ENCODE results near the gene WNT10A. TPM values are rescaled to one million over a fixed set of nuclear protein-coding genes. Genes with fewer than 3 reads are reported as not detected.

Gene WNT10A
- total and polyA plus RNA-seq, 2 of the 8 experiments (the other 6 are each of a cell fraction or from before 2014, with no cell fraction given): 0.05 TPM; not detected in 1

- Histone ChIP-seq H3K4me2 (ENCODE audit: insufficient read depth in 1 of 2, low read depth in 2 of 2, low read length in 2 of 2) (peak overlapping the region in 1 of 2 experiments; percentile 41; a peak in 2 of 4 replicates), H3K27me3 (replicated peaks in 1 of 4; ENCODE audit: control insufficient read depth in 3 of 4, extremely low read depth in 1 of 4, insufficient read depth in 3 of 4, low read length in 3 of 4) (peaks cover 73 to 81% (median 75%) of the 10 kb centered on the region in 4 experiments), H2BK20ac (ENCODE audit: low read length) (0 out of 2 replicates have a peak overlapping the region, but pooled peaks have one; percentile 18), H3K23me2 (ENCODE audit: low read depth, low read length) (peaks cover 5% of the 10 kb centered on the region; the same call in 1 of the 2 replicates), H3K79me2 (ENCODE audit: control insufficient read depth in 1 of 2, insufficient read depth in 2 of 2, low read length in 2 of 2) (no peaks in the 10 kb centered on the region), H3K4me3 (ENCODE audit: extremely low read depth in 1 of 4, insufficient read depth in 2 of 4, low read depth in 3 of 4, low read length in 4 of 4) (peak overlapping the region in 1 of 4 experiments; percentile 14; a peak in 2 of 8 replicates), H2BK12ac (ENCODE audit: low read depth, low read length) (no peak overlapping the region), H3K79me1 (ENCODE audit: low read depth, low read length) (no peaks in the 10 kb centered on the region), H3K4me1 (replicated peaks in 1 of 4; ENCODE audit: control insufficient read depth in 3 of 4, insufficient read depth in 4 of 4, low read length in 3 of 4) (peaks cover 16 to 46% (median 24%) of the 10 kb centered on the region in 4 experiments), H3K18ac (ENCODE audit: extremely low read depth, low read length) (no peak overlapping the region), H3K9me3 (ENCODE audit: insufficient read depth in 2 of 2, low read depth in 1 of 2, low read length in 1 of 2) (no peaks in the 10 kb centered on the region), H4K8ac (ENCODE audit: extremely low read depth, insufficient read depth, low read length) (peak overlapping the region; percentile 20; the same call in 1 of the 2 replicates), H4K20me1 (replicated peaks in 1 of 2; ENCODE audit: control insufficient read depth in 1 of 2, insufficient read depth in 2 of 2, low read length in 2 of 2) (peaks cover 11 to 12% of the 10 kb centered on the region in 2 experiments), H4K91ac (replicated peaks; ENCODE audit: insufficient read length, low read length) (no peak overlapping the region), H3K9ac (replicated peaks in 1 of 4; ENCODE audit: extremely low read depth in 1 of 4, low read depth in 3 of 4, low read length in 3 of 4) (no peak overlapping the region), H3K14ac (ENCODE audit: insufficient read length) (no peak overlapping the region), H3K4ac (replicated peaks; ENCODE audit: insufficient read length, low read depth, low read length) (no peak overlapping the region), H3K56ac (replicated peaks; ENCODE audit: insufficient read length, low read depth, low read length) (no peak overlapping the region), H2AFZ (ENCODE audit: low read length) (no peak overlapping the region), H3K23ac (ENCODE audit: insufficient read length) (no peak overlapping the region), H4K5ac (ENCODE audit: insufficient read length, low read depth, low read length) (no peak overlapping the region), H3K27ac (ENCODE audit: low read depth, low read length) (no peak overlapping the region), H2AK5ac (ENCODE audit: low read depth, low read length) (peak overlapping the region; percentile 75; the same call in 1 of the 2 replicates), H2BK5ac (ENCODE audit: low read depth, low read length) (no peak overlapping the region), H2BK120ac (replicated peaks; ENCODE audit: low read depth, low read length) (no peak overlapping the region), H2BK15ac (ENCODE audit: low read length) (no peak overlapping the region), H3K36me3 (ENCODE audit: control insufficient read depth in 2 of 4, insufficient read depth in 4 of 4, low read length in 3 of 4) (peaks cover 0 to 2% (median 0%) of the 10 kb centered on the region in 4 experiments; a peak in 1 of 8 replicates)
- 29% methylated on average over 11 of the region's 14 CpGs; no CpG with 5 or more reads in 1 of the 2 experiments for WGBS, 2 experiments (ENCODE audit: extremely low coverage in 1 of 2, insufficient coverage in 1 of 2, insufficient read length in 1 of 2, insufficient replicate concordance in 2 of 2, low coverage in 1 of 2, low lambda C conversion rate in 2 of 2, missing lambda C conversion rate in 1 of 2)
- TF ChIP-seq SUZ12 (IDR thresholded peaks at IDR 0.05; ENCODE audit: low read length) (0 out of 2 replicates have a peak, but pooled peaks have one; percentile 35), CEBPB (IDR thresholded peaks at IDR 0.05; ENCODE audit: low read depth, low read length) (no peak), SP4 (IDR thresholded peaks at IDR 0.05; ENCODE audit: low read length) (no peak), EZH2 (IDR thresholded peaks at IDR 0.05; ENCODE audit: low read depth, low read length, severe bottlenecking) (peak; percentile 34)
- DNase-seq (ENCODE audit: low read depth in 1 of 2, low spot score in 2 of 2) (no peak), FAIRE-seq (no peak)
- ChIA-PET POLR2A (ENCODE audit: partially characterized antibody) (interaction anchor here (0.7 to 1.3 kb wide), 2 partner anchors 9 to 874 kb away, joined by 3 to 4 read pairs; no protein-coding TSS in a partner anchor), CTCF (ENCODE audit: partially characterized antibody) (interaction anchor here (0.6 to 3.0 kb wide), 17 partner anchors 9 to 147 kb away, joined by 3 to 35 read pairs (median 4); partner anchors contain the start of gene FEV)
Measured at GRCh38 chr2:218855305-218856166, 25.1 kb upstream of the WNT10A start.

Measured in H1 (cell line).